Neural progenitor cell (in vitro differentiated cells): Measurements from ENCODE around the gene TMEM40.

Experiments used
- CTCF ChIP-seq: fragments of 200-600 bp; sonication (generic); IDR thresholded peaks from 2 replicates; pipeline ENCODE4 v1.5.1; 2017; ENCODE audit warnings: antibody characterized with exemption, mild to moderate bottlenecking
- EZH2phosphoT487 ChIP-seq: fragments of 200-600 bp; sonication (generic); IDR thresholded peaks from 2 replicates; pipeline ENCODE4 v1.6.1; 2017; ENCODE audit warnings: antibody characterized with exemption

- TF ChIP-seq CTCF (no peak), EZH2phosphoT487 (no peak)
Observed at GRCh38 chr3:12727481-12727880, 31.6 kb downstream of the TMEM40 start.
